Measurements from ENCODE around the gene DPYD.

The DPYD gene

GRCh38 chr1:97073936-97074335 lies 846.9 kb downstream of the DPYD start:
- no peak for DNase-seq

GRCh38 chr1:97073169-97073568 lies 847.7 kb downstream of the DPYD start:
- DNase-seq, result no peak

GRCh38 chr1:97071173-97071572 lies 849.7 kb downstream of the DPYD start:
- no peak for DNase-seq

- no peak for DNase-seq
These were observed 850.5 kb downstream of the DPYD start for GRCh38 chr1:97070376-97070775.

GRCh38 chr1:97069312-97069711 lies 851.5 kb downstream of the DPYD start:
- DNase-seq, result no peak

GRCh38 chr1:97066860-97067259 lies 854.0 kb downstream of the DPYD start:
- no peak for DNase-seq

- no peak for DNase-seq
These were observed 857.3 kb downstream of the DPYD start for GRCh38 chr1:97063532-97063931.

GRCh38 chr1:97061604-97062003 lies 859.2 kb downstream of the DPYD start:
- no peak for DNase-seq

- no peak for DNase-seq
These were observed 864.4 kb downstream of the DPYD start for GRCh38 chr1:97056386-97056785.

- DNase-seq, result no peak
These were observed 867.6 kb downstream of the DPYD start for GRCh38 chr1:97053268-97053667.

GRCh38 chr1:97051823-97052222 lies 869.0 kb downstream of the DPYD start:
- DNase-seq, result no peak

- no peak for DNase-seq
These were observed 870.3 kb downstream of the DPYD start for GRCh38 chr1:97050506-97050905.

- DNase-seq, result no peak
These were observed 873.4 kb downstream of the DPYD start for GRCh38 chr1:97047421-97047793.

- DNase-seq, result no peak
These were observed 873.9 kb downstream of the DPYD start for GRCh38 chr1:97046765-97047420.

- no peak for DNase-seq
These were observed 876.6 kb downstream of the DPYD start for GRCh38 chr1:97044159-97044760.

GRCh38 chr1:97042551-97042950 lies 878.3 kb downstream of the DPYD start:
- no peak for DNase-seq

- no peak for DNase-seq
These were observed 879.8 kb downstream of the DPYD start for GRCh38 chr1:97041026-97041425.

GRCh38 chr1:97038410-97038809 lies 882.4 kb downstream of the DPYD start:
- no peak for DNase-seq

GRCh38 chr1:97034651-97035050 lies 886.2 kb downstream of the DPYD start:
- no peak for DNase-seq

- DNase-seq, result no peak
These were observed 886.9 kb downstream of the DPYD start for GRCh38 chr1:97033949-97034348.

Measured in bone marrow (tissue), 2 donors.